ENCODE data around the gene MLLT3.

DNA sequence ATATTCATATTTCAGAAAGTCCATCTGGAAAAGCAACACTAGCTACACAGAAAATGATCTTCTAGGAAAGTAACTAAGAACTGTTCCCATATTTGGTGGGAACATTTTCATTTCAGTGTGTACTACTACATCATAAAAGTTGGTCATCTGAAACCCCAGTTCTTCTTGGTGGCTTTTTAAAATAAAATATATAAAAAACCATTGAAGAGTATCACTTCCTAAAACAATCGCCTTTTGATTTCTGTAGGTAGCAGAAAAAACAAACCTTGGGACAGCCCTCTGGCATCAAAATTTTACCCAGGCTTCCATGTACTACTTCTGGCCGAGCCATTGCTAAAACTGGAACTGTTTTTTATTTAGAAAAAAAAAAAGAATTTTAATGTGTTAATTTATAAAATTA is 158.5 kb downstream of the MLLT3 start:
- TF ChIP-seq BACH2 (CRISPR knock-in tag; IDR thresholded peaks at IDR 0.05; ENCODE audit: borderline replicate concordance) (no peak), OSR1 (CRISPR knock-in tag; IDR thresholded peaks at IDR 0.05) (no peak), ZC3H10 (CRISPR knock-in tag; IDR thresholded peaks at IDR 0.05) (no peak), ZNF565 (CRISPR knock-in tag; conservative IDR thresholded peaks at IDR 0.05; ENCODE audit: low read depth) (no peak), TCF4 (CRISPR knock-in tag; IDR thresholded peaks at IDR 0.05; ENCODE audit: borderline replicate concordance) (no peak), ZNF8 (CRISPR knock-in tag; IDR thresholded peaks at IDR 0.05) (no peak), ZFP30 (CRISPR knock-in tag; IDR thresholded peaks at IDR 0.05) (no peak), ARNTL (CRISPR knock-in tag; IDR thresholded peaks at IDR 0.05; ENCODE audit: borderline replicate concordance, low read depth) (no peak), SNAI2 (CRISPR knock-in tag; IDR thresholded peaks at IDR 0.05) (no peak), GLIS3 (CRISPR knock-in tag; IDR thresholded peaks at IDR 0.05) (no peak)
- TF ChIP-seq, protein P1, sequence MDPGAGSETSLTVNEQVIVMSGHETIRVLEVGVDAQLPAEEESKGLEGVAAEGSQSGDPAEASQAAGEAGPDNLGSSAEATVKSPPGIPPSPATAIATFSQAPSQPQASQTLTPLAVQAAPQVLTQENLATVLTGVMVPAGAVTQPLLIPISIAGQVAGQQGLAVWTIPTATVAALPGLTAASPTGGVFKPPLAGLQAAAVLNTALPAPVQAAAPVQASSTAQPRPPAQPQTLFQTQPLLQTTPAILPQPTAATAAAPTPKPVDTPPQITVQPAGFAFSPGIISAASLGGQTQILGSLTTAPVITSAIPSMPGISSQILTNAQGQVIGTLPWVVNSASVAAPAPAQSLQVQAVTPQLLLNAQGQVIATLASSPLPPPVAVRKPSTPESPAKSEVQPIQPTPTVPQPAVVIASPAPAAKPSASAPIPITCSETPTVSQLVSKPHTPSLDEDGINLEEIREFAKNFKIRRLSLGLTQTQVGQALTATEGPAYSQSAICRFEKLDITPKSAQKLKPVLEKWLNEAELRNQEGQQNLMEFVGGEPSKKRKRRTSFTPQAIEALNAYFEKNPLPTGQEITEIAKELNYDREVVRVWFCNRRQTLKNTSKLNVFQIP (CRISPR knock-in tag; IDR thresholded peaks at IDR 0.05; ENCODE audit: borderline replicate concordance, low read depth), result no peak
- TF ChIP-seq, protein P2, sequence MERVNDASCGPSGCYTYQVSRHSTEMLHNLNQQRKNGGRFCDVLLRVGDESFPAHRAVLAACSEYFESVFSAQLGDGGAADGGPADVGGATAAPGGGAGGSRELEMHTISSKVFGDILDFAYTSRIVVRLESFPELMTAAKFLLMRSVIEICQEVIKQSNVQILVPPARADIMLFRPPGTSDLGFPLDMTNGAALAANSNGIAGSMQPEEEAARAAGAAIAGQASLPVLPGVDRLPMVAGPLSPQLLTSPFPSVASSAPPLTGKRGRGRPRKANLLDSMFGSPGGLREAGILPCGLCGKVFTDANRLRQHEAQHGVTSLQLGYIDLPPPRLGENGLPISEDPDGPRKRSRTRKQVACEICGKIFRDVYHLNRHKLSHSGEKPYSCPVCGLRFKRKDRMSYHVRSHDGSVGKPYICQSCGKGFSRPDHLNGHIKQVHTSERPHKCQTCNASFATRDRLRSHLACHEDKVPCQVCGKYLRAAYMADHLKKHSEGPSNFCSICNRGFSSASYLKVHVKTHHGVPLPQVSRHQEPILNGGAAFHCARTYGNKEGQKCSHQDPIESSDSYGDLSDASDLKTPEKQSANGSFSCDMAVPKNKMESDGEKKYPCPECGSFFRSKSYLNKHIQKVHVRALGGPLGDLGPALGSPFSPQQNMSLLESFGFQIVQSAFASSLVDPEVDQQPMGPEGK (CRISPR knock-in tag; IDR thresholded peaks at IDR 0.05; ENCODE audit: borderline replicate concordance), result no peak
- TF ChIP-seq, protein P3, sequence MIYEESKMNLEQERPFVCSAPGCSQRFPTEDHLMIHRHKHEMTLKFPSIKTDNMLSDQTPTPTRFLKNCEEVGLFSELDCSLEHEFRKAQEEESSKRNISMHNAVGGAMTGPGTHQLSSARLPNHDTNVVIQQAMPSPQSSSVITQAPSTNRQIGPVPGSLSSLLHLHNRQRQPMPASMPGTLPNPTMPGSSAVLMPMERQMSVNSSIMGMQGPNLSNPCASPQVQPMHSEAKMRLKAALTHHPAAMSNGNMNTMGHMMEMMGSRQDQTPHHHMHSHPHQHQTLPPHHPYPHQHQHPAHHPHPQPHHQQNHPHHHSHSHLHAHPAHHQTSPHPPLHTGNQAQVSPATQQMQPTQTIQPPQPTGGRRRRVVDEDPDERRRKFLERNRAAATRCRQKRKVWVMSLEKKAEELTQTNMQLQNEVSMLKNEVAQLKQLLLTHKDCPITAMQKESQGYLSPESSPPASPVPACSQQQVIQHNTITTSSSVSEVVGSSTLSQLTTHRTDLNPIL (CRISPR knock-in tag; IDR thresholded peaks at IDR 0.05; ENCODE audit: low read depth), result no peak
- TF ChIP-seq, protein P4, sequence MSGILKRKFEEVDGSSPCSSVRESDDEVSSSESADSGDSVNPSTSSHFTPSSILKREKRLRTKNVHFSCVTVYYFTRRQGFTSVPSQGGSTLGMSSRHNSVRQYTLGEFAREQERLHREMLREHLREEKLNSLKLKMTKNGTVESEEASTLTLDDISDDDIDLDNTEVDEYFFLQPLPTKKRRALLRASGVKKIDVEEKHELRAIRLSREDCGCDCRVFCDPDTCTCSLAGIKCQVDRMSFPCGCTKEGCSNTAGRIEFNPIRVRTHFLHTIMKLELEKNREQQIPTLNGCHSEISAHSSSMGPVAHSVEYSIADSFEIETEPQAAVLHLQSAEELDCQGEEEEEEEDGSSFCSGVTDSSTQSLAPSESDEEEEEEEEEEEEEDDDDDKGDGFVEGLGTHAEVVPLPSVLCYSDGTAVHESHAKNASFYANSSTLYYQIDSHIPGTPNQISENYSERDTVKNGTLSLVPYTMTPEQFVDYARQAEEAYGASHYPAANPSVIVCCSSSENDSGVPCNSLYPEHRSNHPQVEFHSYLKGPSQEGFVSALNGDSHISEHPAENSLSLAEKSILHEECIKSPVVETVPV (CRISPR knock-in tag; IDR thresholded peaks at IDR 0.05), result no peak

All from SK-N-SH treated with all-trans-retinoic acid at 6 μM for 48 hours (cell line).